DMS 273 treated with DMSO at 0.1 percent for 48 hours (cell line): ENCODE data around the gene CCT6B.
"Not testable (repeated sequence)": the region's sequence is repeated elsewhere in the genome, so short reads cannot be mapped to it uniquely, and the experiment has no call there.

Experiments used
- DNase-seq: peaks from one replicate; lab custom pipeline; 2025; lab: John Stamatoyannopoulos, UW

CCT6B gene, protein sequence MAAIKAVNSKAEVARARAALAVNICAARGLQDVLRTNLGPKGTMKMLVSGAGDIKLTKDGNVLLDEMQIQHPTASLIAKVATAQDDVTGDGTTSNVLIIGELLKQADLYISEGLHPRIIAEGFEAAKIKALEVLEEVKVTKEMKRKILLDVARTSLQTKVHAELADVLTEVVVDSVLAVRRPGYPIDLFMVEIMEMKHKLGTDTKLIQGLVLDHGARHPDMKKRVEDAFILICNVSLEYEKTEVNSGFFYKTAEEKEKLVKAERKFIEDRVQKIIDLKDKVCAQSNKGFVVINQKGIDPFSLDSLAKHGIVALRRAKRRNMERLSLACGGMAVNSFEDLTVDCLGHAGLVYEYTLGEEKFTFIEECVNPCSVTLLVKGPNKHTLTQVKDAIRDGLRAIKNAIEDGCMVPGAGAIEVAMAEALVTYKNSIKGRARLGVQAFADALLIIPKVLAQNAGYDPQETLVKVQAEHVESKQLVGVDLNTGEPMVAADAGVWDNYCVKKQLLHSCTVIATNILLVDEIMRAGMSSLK

DNA sequence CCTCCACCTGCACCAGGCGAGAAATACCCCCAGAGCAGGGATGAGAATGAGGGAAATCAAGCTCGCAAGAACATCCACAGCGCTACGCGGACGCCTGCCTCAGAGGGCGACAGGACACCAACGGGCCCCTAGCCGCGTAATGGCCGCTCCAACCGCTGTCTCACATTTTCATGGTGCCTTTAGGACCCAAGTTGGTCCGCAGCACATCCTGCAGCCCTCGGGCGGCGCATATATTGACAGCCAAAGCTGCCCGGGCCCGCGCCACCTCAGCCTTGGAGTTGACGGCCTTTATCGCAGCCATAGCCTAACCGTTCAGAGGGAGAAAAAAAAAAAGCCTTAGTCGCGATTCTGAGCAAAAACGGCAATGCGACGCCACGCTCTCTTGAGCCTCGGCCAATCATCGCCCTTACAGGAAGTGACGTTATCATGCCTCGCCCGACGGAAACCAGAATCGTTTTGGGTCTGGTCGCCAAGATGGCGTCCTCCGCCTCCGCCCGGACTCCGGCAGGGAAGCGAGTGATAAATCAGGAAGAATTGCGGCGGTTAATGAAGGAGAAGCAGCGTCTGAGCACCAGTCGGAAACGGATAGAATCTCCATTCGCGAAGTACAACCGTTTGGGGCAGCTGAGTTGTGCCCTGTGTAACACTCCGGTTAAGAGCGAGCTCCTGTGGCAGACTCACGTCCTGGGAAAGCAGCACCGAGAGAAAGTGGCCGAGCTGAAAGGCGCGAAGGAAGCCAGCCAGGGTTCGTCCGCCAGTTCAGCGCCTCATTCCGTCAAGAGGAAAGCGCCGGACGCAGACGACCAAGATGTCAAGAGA, at the start of gene CCT6B, which contains the start of gene ZNF830:
Gene CCT6B, minus strand, starts transcription at position 368 of the 819 bp plus-strand sequence. Its CDS starts 67 bp downstream, at position 301.
Gene ZNF830, plus strand, starts transcription at position 448 of the 819 bp plus-strand sequence. Its CDS starts 27 bp downstream, at position 475.
- DNase-seq = peak; percentile 81

DNA sequence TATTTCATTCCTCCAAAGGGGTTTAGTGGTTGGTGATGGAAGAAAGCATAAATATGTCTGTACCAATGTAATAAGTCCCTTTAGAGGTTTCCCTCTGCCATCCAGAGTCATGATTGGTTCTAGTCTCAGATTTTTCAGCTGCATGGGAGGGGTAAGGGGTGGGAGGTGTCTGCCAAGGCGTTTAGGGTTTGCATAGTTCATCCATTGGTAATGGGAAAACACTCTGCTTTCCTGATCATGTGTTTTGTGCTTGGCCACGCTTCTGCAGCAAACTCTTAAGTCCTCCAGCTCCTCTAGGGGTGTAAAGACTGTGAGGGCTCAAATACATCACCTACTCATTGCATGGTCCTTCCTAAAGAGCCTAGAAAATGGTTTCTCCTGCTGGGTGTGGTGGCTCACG, 48.8 kb upstream of the CCT6B start:
- DNase-seq = no peak

DNA sequence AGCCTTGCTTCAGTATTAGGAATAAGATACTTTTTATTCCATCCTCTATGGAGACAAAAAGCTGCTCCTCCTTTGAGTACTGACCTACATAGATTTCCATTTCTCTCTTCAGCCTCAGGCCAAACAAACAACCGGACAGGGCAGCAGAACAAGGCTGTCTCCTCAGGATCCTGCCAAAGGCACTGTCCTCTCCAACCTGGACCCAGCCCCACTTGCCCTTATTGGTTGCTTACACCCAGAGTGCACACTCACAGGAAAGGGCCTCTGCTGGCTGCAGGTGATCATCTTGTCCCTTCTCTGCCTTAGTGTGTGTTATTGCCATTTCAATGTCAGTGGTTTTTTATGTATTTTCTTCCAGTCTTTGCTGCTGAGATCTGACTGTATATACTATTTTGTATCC, 45.7 kb upstream of the CCT6B start:
- no peak for DNase-seq

DNA sequence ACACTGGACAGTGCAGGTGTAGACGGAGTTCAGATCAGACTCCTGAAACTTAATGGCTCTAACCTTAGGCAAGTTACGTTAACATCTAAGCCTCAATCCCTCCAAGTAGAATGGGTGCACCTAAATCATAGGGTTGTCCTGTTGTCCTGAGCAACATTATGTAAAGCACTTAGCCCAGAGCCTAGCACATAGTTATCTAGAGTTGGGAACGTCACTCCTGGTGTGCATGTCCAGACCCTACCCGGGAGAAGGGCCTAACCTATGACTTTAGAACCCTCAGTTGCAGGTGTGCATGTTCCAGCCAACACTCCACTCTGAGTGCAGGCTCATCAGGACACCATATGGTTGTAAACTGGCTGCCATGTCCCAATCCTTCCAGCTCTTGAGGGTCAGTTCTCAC, 45.1 kb upstream of the CCT6B start:
- no peak for DNase-seq

DNA sequence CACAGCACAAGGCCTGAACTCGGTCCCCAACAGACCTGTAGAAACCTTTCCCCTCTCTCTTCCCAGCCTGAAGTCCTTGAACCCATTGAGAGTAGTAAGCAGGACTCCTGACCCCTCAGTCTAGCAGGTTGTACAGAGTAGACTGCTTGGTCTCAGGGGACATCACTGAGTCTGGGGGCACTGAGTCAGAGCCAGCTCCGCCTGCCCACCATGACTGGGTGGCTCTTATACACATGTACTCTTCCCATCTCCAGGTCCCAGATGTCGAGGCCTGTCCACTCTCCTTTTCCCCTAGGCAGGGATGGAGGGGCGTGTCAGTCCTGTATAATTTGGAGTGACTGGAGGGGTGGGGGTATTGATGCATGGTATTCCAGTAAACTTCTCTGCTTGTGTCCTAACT, 42.5 kb upstream of the CCT6B start:
- DNase-seq = no peak

DNA sequence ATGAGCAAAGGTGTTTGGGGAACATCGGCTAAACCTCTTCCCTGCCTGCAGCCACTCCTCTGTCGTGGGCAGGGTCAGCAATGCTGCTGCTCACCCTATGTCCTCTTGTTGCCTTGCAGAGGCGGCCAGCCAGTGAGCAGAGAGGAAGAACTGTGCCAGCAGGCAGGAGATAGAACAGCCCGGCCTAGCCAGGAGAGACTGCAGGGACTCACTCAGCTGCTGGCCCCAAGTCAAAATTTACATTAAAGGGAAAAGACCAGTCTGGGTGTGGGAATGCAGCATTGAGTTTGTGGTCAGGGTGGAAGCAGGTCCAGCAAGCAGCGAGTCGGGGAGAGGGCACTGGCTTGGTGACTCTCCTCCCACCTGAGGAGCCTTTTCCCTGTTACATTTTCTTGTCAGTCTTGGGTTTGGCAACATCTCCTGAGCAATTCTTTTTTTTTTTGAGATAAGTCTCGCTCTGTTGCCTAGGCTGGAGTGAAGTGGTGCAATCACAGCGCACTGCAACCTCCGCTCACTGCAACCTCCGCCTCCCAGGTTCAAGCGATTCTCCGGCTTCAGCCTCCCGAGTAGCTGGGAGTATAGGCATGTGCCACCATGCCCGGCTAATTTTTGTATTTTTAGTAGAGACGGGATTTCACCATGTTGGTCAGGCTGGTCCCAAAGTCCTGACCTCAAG, 41.8 kb upstream of the CCT6B start:
- no peak for DNase-seq

DNA sequence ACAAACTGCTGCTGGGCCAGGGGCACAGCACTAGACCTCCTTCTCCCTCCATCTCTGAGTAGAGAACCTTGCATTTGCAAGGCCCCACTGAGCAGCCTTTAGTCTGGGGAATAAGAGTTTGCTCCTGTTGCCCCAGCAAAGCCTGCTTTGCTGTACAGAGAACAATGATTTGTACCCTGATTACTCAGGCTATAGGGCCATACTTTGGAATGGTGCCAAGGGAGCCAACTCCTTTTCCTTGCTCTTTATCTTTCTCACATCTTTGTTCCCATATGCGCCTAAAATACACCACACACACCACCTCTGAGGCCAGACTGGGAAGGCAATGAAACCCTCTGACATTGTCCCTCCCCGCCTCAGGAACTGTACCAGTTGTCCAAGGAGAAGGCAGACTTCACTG, 40.3 kb upstream of the CCT6B start:
- no peak for DNase-seq

DNA sequence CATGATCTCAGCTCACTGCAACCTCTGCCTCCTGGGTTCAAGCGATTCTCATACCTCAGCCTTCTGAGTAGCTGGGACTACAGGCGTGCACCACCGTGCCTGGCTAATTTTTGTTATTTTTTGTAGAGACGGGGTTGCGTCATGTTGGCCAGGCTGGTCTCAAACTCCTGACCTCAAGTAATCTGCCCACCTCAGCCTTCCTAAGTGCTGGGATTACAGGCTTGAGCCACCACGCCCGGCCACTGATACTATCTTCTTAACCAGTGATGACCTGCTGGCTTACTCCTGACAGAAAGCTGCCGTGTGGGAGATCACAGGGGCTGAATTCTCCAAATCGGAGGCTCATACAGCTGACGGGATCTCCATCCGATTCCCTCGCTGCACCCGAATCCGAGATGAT, 39.7 kb upstream of the CCT6B start:
- not testable (repeated sequence) for DNase-seq

DNA sequence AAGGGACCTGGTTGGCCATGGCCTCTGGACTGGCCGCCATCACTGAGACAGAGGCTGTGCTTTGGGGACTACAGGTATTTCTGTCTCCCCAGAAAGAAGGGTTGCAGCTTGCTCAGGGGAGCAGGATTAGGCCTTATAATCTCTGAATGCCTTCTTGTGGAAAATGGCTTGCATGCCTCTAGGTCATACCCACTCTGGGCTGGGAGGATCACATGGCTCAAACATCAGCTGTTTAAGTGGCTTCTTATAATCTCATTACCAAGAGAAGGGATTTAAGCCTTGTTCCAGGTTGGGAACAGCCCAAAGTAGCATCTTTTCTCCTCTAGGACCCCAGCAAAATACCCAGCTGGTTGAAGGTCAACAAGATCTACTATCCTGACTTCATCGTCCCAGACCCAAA, 38.2 kb upstream of the CCT6B start:
- DNase-seq = no peak

DNA sequence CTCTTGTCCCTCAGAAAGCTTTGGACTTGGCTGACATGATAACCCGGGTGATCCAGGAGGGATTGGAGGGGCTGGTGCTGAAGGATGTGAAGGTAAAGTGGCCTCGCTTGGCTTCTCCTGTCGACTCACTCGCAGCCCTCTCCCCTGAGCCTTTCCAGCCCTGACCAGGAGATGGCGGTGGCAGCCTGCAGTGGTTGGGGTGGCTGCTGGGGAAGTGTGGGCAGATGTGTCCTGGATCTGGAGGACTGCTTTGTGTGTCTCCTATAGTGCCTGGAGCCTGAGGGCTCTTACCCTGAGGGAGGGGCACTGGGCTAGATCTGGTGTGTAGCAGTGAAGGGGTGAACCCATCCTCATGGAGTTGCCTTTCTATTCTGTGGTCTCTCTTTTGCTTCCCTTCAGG, 36.9 kb upstream of the CCT6B start:
- no peak for DNase-seq

DNA sequence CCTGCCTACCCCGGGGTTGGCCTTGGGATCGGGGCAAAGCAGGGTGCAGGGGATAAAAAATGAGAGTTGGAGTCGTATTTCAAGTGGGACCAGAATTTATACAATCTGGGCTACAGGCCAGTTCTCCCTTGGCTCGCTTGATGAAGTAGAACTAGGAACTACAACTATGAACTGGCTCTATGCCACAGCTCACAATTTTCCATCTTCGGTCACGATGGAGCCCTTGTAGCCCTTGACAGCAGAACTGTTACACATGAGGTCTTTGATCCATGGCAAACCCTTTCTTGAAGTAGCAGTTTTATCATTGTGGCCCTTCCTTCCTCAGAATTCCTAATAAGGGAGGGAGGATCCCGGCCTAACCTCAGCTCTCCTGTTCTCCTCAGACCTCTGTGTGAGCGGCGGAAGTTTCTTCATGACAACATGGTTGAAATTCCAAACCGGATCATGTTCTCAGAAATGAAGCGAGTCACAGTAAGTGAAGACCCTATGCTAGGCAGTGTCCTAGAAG, 36.1 kb upstream of the CCT6B start:
- DNase-seq = no peak

DNA sequence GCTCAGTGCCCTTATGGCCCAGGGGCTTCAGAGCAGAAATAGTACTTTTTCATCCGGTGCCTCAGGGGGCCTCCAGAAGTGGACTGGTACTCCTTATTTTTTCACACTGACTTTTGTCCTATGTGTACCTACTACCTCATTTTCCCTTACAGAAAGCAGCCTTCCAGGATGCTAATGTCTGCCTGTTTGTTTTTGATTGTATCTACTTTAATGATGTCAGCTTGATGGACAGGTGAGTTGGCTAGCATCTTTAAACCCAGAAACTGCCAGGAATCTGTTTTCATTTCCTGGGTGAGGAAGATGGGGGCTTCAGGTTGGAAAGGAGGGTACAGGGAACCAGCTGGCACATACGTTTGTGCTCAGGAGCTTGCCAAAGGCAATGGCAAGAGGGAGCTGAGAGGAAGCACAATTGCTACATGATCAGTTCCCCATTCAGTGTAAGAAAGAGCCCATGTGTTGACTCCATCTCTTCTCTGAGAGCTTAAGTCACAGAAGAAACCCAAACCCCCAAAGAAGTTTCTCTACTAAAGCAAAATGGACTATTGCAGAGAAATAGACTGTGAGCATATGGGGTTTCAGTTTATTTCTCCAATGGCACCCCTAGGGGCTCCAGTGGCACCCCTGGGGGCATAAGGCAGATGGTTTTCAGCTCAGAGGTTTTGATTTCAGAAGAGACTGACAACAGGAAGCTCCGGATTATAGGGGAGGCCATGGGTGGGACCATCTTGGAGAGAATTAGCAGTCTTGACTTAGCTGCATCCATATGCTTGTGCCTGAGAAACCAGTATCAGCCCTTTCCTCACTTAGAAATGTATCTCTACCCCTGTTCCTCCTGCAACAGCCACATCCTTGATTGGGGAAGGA, 35.4 kb upstream of the CCT6B start:
- DNase-seq = no peak

DNA sequence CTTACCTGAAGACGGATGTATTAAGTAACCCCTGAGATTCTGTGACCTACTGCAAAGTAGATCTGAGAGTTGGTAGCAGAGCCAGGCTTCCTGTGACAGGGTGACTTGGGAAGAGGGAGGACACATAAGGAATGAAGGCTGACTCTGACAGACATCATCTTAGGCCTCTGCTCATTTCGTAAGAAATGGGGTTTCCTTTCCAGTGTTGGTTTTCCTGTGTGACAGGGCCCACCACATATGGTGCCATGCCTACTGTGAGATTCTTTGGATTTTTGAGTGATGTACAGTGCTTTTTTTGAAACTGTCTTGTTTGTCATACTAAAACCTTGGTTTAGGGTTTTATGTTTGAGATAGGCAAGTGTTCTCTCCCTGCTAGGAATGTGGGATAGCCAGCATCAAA, 31.8 kb upstream of the CCT6B start:
- no peak for DNase-seq

DNA sequence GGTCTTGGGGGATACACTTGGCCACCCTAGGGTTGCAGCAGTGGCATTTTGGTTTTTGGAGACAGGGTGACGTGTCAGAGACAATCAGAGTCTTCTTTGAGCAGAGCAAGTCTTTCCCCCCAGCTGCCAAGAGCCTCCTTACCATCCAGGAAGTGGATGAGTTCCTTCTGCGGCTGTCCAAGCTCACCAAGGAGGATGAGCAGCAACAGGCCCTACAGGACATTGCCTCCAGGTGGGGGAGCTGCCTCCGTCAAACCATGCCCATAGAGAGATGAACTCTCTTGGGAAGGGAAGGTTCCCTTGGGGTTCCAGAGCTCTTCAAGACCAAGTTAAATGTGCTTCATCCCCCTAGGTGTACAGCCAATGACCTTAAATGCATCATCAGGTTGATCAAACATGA, 30.3 kb upstream of the CCT6B start:
- no peak for DNase-seq

DNA sequence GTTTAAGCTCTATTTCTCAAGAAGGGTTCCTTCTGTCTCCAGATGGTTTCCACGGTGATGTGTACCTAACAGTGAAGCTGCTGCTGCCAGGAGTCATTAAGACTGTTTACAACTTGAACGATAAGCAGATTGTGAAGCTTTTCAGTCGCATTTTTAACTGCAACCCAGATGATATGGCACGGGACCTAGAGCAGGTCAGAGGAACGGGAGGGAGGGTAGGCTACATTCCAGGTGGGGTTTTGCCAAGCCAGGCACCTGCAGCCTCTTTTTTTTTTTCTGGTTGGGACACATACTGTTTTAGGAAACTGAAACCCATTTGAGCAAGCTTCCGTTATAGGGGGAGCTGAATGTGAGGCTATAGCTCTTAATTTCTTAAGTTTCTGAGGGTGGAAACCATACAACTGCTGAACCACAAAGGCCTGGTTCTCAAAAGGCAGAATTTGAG, 29.7 kb upstream of the CCT6B start:
- peak; percentile 4 for DNase-seq

DNA sequence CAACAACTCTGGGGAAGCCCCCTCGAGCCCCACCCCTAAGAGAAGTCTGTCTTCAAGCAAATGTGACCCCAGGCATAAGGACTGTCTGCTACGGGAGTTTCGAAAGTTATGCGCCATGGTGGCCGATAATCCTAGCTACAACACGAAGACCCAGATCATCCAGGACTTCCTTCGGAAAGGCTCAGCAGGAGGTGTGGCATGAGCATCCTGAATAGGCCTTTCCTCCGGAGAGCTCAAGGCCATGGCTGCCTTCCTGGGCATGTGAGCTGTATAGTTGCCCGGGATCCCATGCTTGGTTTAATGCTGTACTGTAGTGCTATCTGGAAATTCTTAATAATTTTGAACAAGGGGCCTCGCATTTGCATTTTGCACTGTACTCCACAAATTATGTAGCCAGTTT, 28.2 kb upstream of the CCT6B start:
- DNase-seq = no peak

DNA sequence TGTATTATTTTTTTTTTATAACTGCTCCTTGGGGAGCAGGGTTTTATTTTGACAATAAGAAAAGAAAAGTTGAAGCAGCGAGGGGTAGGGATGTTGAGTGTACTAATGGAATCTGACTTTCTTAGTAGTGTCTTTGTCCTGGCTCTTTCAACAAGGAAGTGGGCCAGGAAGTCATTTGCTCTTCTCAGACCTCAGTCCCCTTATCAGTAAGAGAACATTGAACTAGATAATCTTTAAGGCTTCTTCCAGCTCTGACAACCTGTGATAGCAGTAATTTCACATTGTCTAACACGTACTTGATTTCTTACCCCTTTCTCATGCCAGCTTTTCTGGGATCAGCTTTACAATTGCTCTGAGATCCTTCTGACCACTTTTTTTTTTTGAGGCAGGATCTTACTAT, 27.4 kb upstream of the CCT6B start:
- DNase-seq = no peak

DNA sequence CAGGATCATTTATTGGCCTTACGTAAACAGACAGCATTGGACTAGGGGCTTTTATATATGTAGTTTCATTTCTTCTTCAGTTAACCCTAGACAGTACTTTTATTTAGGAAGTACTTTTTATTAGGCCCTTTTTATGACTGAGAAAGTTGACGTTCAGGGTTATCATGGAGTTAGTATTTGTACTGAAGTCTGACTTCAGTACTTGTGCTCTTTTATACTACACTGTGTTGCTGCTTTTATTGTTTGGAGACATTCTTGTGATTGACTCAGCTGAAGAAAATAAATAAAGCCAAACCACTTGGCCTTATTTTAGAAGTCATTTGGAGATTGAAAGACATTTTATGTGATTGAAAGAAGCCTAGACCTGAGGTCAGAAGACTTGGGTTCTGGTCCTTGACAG, 26.0 kb upstream of the CCT6B start:
- DNase-seq = no peak

DNA sequence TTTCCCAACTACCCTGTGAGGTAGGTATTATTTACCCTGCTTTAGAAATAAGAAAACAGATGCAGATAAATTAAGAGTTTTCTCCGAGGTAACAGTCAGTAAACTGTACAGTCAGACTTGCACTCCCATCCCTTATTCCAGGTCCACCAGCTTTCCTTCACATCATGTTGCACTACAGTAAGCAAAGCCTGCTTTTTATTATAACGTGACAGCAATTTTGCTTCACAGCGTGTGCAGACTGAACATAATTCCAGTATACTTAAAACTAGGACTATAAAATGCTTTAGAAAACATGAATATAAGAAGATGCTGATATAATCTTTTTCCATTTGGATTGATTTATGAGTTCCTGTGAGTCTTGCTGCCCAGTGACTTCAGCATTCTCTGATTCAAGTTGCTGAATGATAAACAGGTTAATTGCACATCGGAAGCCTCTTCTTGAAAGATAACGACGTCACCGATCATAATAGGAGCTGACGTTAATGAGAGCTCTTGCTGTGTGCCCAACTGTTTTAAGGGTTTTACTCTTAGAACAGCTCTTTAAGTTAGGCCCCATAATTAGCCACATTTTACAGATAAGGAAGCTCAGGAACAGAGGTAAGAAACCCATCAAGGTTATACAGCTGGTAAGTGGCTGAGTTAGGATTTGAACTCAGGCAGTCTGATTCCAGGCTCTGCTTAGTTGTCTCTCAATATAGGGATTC, 20.4 kb upstream of the CCT6B start:
- no peak for DNase-seq
